HCT116 (cell line): Measurements from ENCODE around the gene RPTOR. TPM values are rescaled to one million over a fixed set of nuclear protein-coding genes. Genes with fewer than 3 reads are reported as not detected.
"Not testable (repeated sequence)": the region's sequence is repeated elsewhere in the genome, so short reads cannot be mapped to it uniquely, and the experiment has no call there.

Experiments used
- ATAC-seq: fragments of 200-7000 bp; cut with Tn5 transposase; 2 replicates; pipeline ENCODE4 v1.9.1; 2020; ENCODE audit warnings: mild to moderate bottlenecking, moderate library complexity
- BruUV-seq: library from RNA; stranded (reverse); fragments of 400-500 nt; replicated peaks from 2 replicates; lab custom pipeline; 2021; lab: Mats Ljungman, UMichigan
- CTCF ChIA-PET: fragments of 300-600 bp; sonication (Branson Sonifier 250); formaldehyde crosslinking; loops from one replicate; lab custom pipeline; 2021; ENCODE audit warnings: antibody characterized with exemption; lab: Charles Lee
- POLR2A ChIA-PET: fragments of 300-600, 350-600 bp; sonication (Branson Sonifier 250); formaldehyde crosslinking; loops from one replicate; lab custom pipeline; 2021; ENCODE audit warnings: antibody characterized with exemption; lab: Charles Lee
- RAD21 ChIA-PET, 2 experiments: fragments of 300-600 bp; sonication (Branson Sonifier 250); formaldehyde crosslinking; loops; one replicate each; lab custom pipeline; 2023; ENCODE audit warnings: low total read pairs in 2 of 2; ENCODE audit not compliant: uncharacterized antibody in 2 of 2, unreplicated experiment in 2 of 2, low non-redundant PET in 1 of 2; lab: Charles Lee
- DNase-seq: peaks from one replicate; pipeline ENCODE4 v3.0.0-alpha.2; 2010; ENCODE audit warnings: low read depth, low spot score
- H2AFZ ChIP-seq: fragments of 200-600 bp; shearing (Covaris generic), sonication (generic); 2 replicates; pipeline ENCODE4 v1.6.1; 2017; ENCODE audit warnings: low read depth, mixed run types, mixed read lengths, antibody characterized with exemption, low read length; ENCODE audit not compliant: poor library complexity, severe bottlenecking
- H3K27ac ChIP-seq: 2 replicates; pipeline ENCODE4 v1.5.1; 2012; ENCODE audit warnings: low read depth, low read length
- H3K27me3 ChIP-seq: fragments of 200-600 bp; sonication (generic); 2 replicates; pipeline ENCODE4 v1.6.1; 2016; ENCODE audit warnings: mixed run types, low read length, mixed read lengths; ENCODE audit not compliant: insufficient read depth
- H3K36me3 ChIP-seq, 2 experiments: fragments of 200-500 bp in 1 of 2; fragments of 200-600 bp in 1 of 2; sonication (Bioruptor generic) in 1 of 2; sonication (generic) in 1 of 2; 2 replicates each; pipeline versions ENCODE4 v1.5.1 to v1.6.1; 2014 to 2016; ENCODE audit warnings: low read length in 2 of 2, inconsistent platforms in 1 of 2, mixed read lengths in 1 of 2, mixed run types in 1 of 2; ENCODE audit not compliant: insufficient read depth in 2 of 2, control insufficient read depth in 1 of 2
- H3K4me1 ChIP-seq, 2 experiments: fragments of 200-600 bp in 1 of 2; sonication (generic) in 1 of 2; 2 replicates each; pipeline versions ENCODE4 v1.5.1 to v1.6.1; 2012 to 2017; ENCODE audit warnings: low read length in 2 of 2, inconsistent platforms in 1 of 2, mild to moderate bottlenecking in 1 of 2, mixed read lengths in 1 of 2, mixed run types in 1 of 2, moderate library complexity in 1 of 2; ENCODE audit not compliant: insufficient read depth in 2 of 2, control insufficient read depth in 1 of 2
- H3K4me2 ChIP-seq: fragments of 200-600 bp; sonication (generic); 2 replicates; pipeline ENCODE4 v1.6.1; 2017; ENCODE audit warnings: mixed run types, low read length, mixed read lengths
- H3K4me3 ChIP-seq, 2 experiments: fragments of 200-600 bp in 1 of 2; sonication (generic) in 1 of 2; replicated peaks in 1 of 2; 2 replicates each; pipeline ENCODE4 v1.5.1; 2011 to 2016; ENCODE audit warnings: low read length in 2 of 2, control low read depth in 1 of 2, low read depth in 1 of 2, mild to moderate bottlenecking in 1 of 2, mixed read lengths in 1 of 2, mixed run types in 1 of 2
- H3K79me2 ChIP-seq: fragments of 200-600 bp; sonication (generic); 2 replicates; pipeline ENCODE4 v1.6.1; 2017; ENCODE audit warnings: mild to moderate bottlenecking, mixed run types, low read length, moderate library complexity, mixed read lengths; ENCODE audit not compliant: insufficient read depth
- H3K9ac ChIP-seq: fragments of 200-600 bp; sonication (generic); 2 replicates; pipeline ENCODE4 v1.6.1; 2016; ENCODE audit warnings: low read length, mixed read lengths
- H3K9me2 ChIP-seq: fragments of 200-600 bp; sonication (generic), shearing (Covaris generic); 2 replicates; pipeline ENCODE4 v1.6.1; 2017; ENCODE audit warnings: mixed run types, mild to moderate bottlenecking, moderate library complexity; ENCODE audit not compliant: insufficient read depth
- H3K9me3 ChIP-seq, 2 experiments: fragments of 200-500 bp in 1 of 2; fragments of 200-600 bp in 1 of 2; sonication (Bioruptor generic) in 1 of 2; sonication (generic) in 1 of 2; 2 replicates each; pipeline ENCODE4 v1.6.1; 2014 to 2017; ENCODE audit warnings: low read length in 2 of 2, mixed read lengths in 2 of 2, inconsistent platforms in 1 of 2, low read depth in 1 of 2, mild to moderate bottlenecking in 1 of 2, mixed run types in 1 of 2, moderate library complexity in 1 of 2; ENCODE audit not compliant: control insufficient read depth in 1 of 2, insufficient read depth in 1 of 2
- H4K20me1 ChIP-seq: fragments of 200-600 bp; sonication (generic), shearing (Covaris generic); 2 replicates; pipeline ENCODE4 v1.6.1; 2017; ENCODE audit warnings: mixed run types, mild to moderate bottlenecking, moderate library complexity; ENCODE audit not compliant: insufficient read depth
- ATF3 ChIP-seq: IDR thresholded peaks from 2 replicates; pipeline ENCODE4 v1.6.1; 2012
- CBX3 ChIP-seq: IDR thresholded peaks from 2 replicates; pipeline ENCODE4 v1.6.1; 2012; ENCODE audit warnings: low read depth
- YY1 ChIP-seq: IDR thresholded peaks from 2 replicates; pipeline ENCODE4 v1.6.1; 2011; ENCODE audit warnings: low read length, low read depth, moderate library complexity, mild to moderate bottlenecking; ENCODE audit not compliant: insufficient replicate concordance; ENCODE audit errors: extremely low read depth
- ZBTB33 ChIP-seq: IDR thresholded peaks from 2 replicates; pipeline ENCODE4 v1.6.1; 2011; ENCODE audit warnings: mild to moderate bottlenecking, low read length, moderate library complexity; ENCODE audit not compliant: insufficient replicate concordance; ENCODE audit errors: extremely low read depth
- intact Hi-C: fragments of 100-400 bp; cut with micrococcal nuclease; formaldehyde crosslinking; loops from 2 replicates; pipeline ENCODE4 v1.10.0; 2022
- total RNA-seq: library from RNA; stranded (reverse); gene quantifications from one replicate; pipeline ENCODE4 v1.2.1, GENCODE V29; 2021; ENCODE audit not compliant: unreplicated experiment

RPTOR gene
- total RNA-seq, 1 experiment from 2014 or later: 69.5 TPM

- TF ChIP-seq ZBTB33: no peak
- no peak for TF ChIP-seq ATF3
- TF ChIP-seq YY1: no peak
- TF ChIP-seq CBX3: no peak
Observed at GRCh38 chr17:80743181-80743771, 198.6 kb downstream of the RPTOR start (continued).

GRCh38 chr17:80743973-80744372 lies 199.3 kb downstream of the RPTOR start:
- CTCF ChIA-PET, H4K20me1 ChIP-seq, H3K9me3 ChIP-seq, ATAC-seq, H3K4me1 ChIP-seq, H3K9ac ChIP-seq, H3K27me3 ChIP-seq, H3K4me2 ChIP-seq, DNase-seq, H2AFZ ChIP-seq, H3K79me2 ChIP-seq, BruUV-seq, H3K4me3 ChIP-seq, POLR2A ChIA-PET, intact Hi-C loops, H3K9me2 ChIP-seq, RAD21 ChIA-PET: not testable (repeated sequence)
- Histone ChIP-seq H3K27ac (peak overlapping the region; percentile 20; the same call in 1 of the 2 replicates), H3K36me3 (peaks cover 0 to 15% of the 10 kb centered on the region in 2 experiments; a peak in 2 of 4 replicates)

GRCh38 chr17:80744725-80745124 lies 200.1 kb downstream of the RPTOR start:
- intact Hi-C loops, H4K20me1 ChIP-seq, CTCF ChIA-PET, H3K4me1 ChIP-seq, H3K9me2 ChIP-seq, RAD21 ChIA-PET, H3K27ac ChIP-seq, H3K4me2 ChIP-seq, H3K9ac ChIP-seq, POLR2A ChIA-PET, DNase-seq, H3K27me3 ChIP-seq, H2AFZ ChIP-seq, H3K79me2 ChIP-seq, H3K9me3 ChIP-seq, BruUV-seq, H3K4me3 ChIP-seq, ATAC-seq: not testable (repeated sequence)
- peaks cover 0 to 15% of the 10 kb centered on the region in 2 experiments; a peak in 2 of 4 replicates for H3K36me3 ChIP-seq
